Measurements from ENCODE around the gene DRC3. TPM values are rescaled to one million over a fixed set of nuclear protein-coding genes. Genes with fewer than 3 reads are reported as not detected.

DRC3 gene
- total RNA-seq, 1 donor from 2014 or later: 2.0 TPM

DNA sequence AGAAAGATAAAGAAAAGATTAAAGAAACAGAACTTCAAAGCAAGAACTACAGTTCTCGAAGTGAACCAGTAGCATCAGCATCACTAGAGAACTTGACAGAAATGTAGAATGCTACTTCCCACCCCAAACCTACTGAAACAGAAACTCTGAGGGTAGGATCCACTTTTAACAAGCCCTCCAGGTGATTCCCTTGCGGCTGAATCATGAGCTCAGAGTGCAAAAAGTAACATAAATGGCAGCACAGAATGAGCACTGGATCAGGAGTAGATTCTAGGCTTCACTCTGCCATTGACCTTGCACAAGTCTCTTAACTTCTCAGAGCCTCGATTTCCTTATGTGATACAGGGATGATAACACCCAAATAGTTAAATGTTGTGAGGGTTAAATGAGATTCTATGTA lies 6.3 kb upstream of the DRC3 start:
- no peak for DNase-seq (ENCODE audit: low read depth in 2 of 2)

DNA sequence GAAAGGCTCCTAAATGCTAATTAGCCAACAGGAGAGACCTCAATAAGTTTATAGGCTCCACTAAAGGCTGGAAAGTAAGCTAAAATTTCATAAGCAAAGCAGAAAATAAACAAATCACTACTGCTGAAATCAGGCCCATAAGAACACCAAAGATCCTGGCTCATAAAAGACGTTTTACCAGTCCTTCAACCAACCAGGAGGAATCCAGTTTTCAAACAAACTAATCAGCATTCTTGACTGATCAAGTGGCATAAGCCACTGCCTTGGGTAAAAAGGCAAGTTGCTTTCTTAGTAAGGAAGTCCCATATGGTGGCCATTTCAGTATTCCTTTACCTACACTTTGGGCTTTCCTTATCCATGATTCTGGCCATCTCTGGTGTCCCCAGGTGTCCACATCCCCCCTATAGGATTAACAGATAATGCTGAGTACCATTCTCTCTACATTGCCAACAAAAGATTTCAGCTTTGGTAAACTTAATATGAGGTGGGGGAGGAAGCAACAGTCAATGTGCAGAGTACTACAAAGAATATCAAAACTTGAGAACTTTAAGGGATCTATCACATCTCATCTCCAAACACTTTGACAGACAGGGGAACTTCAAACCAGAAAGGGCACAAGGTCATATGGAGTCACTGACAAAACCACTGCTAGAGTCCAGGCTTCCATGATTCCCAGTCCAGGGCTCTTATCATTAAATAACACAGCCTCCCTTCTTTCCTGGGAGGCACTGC lies 1.8 kb upstream of the DRC3 start:
- no peak for DNase-seq (ENCODE audit: low read depth in 2 of 2)

DNA sequence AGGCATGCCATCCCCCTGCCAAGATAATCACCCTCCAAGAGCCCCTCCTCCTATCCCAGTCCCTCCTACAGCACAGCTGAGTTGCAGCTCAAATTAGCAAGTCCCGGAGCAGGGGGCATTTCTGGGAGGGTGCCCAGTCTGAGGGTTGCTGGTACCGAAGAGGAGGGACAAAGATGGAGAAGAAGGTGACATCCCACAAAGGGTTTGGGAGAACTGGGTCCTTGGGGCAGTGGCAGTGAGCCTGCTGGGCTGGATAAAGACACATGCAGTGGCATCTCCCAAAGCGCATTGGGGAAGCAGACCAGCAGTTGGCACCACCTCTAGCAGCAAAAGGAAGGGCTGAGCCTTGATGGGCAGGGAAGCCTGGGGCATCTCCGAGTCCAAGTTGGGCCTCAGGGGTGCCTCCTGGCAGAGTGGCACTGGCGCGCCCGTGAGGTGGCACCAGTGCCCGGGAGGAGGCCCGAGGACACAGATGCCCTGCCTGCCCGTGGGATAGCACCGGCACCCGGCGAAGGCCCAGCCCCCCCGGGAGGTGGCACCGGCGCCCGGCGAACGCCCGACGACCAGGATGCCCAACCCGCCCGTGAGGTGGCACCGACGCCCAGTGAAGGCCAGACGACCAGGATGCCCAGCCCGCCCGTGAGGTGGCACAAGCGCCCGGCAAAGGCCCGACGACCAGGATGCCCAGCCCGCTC lies 1.1 kb upstream of the DRC3 start:
- peak in 1 of 2 donors; percentile 7 for DNase-seq (ENCODE audit: low read depth in 2 of 2)

DNA sequence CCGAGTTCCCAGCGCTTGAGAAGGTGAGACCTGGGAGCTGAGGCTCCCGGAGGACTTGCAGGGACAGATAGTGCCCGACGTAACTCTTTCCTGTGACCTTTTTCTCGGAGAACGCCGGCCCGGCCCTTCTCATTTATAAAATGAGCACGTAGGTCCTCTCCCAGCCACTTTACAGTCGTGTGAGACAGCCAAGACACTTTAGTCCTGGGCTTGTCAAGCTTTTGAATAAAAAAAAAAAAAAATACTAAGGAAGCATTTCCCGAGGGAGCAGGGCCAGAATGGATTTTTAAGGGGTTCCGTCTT lies 241 bp downstream of the DRC3 start:
- no peak for DNase-seq (ENCODE audit: low read depth in 2 of 2)

DNA sequence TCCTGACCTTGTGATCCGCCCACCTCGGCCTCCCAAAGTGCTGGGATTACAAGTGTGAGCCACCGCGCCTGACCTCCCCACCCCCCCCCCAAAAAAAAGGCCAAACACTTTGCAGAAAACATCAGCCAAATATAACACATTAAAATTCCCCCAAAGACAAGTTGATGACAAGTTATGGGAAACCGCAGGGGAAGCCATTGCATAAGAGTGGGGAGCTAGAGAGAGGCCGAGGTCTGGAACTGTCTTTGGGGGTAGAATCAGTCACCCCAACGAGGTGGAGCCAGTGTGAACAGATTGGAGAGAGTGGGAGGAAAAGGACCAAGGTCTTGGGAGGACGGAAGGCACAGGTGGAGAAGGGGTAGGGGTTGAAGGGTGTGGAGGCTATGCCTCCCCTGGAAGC lies 2.8 kb downstream of the DRC3 start:
- no peak for DNase-seq (ENCODE audit: low read depth in 2 of 2)

DNA sequence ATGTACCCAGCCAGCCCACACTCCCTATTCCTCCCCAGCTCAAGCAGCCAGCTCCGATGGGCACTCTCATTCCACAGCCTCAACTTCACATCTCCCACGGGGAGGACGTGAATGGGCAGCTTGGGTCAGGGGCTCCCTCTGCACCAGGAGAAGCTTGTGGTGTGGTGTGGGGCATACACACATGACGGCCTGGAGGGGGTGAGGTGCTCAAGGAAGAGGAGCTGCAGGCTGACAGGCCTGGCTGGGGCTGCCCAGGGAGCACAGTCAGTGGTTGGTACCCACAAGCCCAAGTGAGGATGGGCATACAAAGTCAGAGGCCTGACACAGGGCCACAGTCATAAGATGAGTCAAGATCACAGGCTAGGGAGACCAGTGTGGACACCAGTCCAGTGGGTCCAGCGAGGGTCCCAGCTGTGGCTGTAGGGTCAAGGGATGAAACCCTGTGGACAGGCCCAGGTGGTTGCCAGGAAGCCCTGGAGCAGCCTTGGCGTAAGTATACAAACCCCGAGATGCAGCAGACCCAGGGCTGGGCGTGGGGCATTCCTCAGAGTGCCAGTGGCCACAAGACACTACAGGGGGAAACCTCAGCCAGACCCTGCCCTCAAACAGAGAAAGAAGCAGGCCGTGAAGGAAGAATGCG lies 4.4 kb downstream of the DRC3 start:
- DNase-seq (ENCODE audit: low read depth in 2 of 2): no peak

DNA sequence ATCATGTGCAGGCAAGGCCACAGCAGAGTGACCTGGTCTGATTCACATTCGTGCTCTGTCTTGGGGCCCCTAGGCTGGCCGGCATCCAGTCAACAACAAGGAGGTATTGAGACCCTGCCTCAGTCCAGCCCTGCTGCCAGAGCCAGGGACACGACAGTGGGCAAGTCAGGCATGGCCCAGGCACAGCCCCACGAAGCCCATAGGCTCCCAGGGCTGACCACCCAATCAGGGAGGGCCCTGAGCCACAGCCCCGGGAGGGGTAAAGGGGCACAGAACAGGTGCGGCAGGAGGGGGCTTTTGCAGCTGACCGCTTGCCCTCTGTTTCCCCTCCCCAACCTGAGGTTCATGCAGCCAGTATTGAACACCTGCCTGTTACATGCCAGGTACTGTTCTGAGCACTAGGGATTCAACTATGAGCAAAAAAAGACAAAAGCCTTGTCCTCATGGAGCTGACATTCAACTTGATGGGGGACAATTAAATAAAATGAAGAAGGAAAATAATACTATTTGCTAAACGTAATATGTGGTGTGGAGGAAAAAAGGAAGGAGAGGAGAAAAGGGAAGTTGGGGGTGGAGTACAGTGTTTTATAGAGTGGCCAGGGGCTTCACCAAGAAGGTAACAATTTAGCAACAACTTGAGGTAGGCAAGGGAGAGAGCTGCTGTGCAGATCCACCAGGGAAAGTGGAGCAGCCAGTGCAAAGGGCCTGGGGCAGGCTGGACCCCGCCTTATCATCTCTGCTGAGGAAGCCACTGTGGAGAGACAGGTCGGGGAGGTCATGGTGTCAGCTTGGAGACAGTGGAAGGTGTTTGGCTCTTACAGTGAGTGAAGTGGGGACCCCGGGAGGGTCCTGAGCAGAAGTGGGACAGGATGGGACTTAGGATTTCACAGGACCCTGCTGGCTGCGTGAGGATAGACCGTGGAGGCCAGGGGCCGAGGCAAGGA lies 6.1 kb downstream of the DRC3 start:
- DNase-seq (ENCODE audit: low read depth in 2 of 2): no peak

DNA sequence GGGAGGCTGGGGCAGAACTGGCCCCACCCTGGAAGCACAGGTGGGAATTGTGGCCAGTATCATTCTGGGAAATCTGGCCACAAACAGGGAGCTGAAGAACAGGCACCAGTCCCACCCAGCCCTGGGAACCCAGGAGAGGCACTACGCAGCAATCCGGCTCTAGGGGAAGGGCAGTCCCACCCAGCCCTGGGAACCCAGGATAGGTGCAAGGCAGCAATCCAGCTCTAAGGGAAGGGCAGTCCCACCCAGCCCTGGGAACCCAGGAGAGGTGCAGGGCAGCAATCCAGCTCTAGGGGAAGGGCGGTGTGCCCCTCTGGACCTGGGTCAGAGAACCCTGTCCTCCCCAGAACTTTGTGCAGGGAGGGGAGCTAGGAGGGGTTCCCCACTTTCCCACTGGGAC lies 7.1 kb downstream of the DRC3 start:
- no peak for DNase-seq (ENCODE audit: low read depth in 2 of 2)

DNA sequence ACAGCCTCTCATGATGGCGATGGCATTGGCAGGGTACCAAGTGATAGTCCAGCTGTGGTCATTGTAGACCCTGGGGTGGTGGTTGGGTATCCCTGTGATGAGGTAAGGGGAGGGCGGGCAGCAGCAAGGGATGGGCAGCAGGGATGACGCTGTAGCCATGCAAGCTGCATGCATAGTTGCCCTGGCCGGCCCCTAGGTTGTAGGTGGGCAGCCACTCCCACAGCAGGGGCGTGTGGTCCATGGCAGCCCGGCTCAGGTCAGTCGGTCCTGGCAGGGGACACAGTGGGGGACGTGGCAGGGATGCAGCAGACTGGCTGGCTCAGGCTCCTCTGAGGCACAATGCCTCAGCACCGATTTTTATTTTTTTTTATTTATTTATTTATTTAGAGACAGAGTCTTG lies 8.7 kb downstream of the DRC3 start:
- DNase-seq (ENCODE audit: low read depth in 2 of 2): no peak

DNA sequence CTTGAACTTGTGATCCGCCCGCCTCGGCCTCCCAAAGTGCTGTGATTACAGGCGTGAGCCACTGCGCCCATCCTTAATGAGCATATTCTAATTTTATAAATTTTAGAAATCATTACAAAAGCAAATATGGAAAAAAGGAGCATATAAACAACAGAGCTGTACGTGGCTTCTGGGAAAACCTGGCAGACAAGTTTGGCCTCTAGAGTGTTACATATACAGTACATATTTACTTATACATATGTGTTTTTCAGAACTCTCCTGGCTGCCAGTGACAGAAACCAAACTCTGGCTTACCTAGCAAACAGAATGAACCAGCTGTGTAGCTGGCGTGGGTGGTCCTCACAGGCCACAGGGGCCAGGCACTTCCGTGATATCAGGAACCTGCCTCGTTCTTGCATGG lies 10.1 kb downstream of the DRC3 start:
- no peak for DNase-seq (ENCODE audit: low read depth in 2 of 2)

DNA sequence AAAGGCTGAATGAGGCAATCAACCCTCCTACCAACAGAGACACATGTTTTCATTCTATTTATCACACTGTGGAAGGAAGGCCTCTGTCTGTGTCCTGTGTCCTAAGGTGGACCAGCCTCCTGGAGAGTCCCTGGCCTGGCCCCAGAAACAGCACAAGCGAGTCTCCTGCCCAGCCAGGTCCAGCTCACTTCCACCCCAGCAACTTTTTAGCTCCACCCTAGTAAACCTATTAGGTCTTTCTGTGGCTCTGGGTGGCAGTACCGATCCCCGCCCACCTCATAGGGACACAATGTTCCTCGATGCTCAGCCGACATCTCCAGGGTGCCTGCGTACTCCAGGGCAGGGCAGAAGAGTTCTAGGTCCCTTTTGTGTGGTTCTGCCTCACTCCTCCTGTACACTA lies 10.7 kb downstream of the DRC3 start:
- DNase-seq (ENCODE audit: low read depth in 2 of 2): no peak

DNA sequence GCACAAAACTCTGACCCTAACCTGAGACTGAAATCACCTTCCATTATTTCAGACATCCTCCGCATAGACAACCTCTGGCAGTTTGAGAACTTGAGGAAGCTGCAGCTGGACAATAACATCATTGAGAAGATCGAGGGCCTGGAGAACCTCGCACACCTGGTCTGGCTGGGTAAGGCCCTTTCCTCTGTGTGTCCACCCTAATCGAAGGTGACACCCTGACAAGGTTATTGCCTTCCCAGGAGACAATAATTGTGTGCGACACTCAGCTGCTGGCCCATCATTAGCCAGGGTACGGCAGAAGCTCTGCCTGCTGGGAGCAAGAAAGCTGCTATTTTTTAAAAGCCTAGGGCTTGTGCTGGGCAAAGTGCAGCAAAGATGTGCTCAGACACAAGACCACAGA lies 11.1 kb downstream of the DRC3 start:
- no peak for DNase-seq (ENCODE audit: low read depth in 2 of 2)

DNA sequence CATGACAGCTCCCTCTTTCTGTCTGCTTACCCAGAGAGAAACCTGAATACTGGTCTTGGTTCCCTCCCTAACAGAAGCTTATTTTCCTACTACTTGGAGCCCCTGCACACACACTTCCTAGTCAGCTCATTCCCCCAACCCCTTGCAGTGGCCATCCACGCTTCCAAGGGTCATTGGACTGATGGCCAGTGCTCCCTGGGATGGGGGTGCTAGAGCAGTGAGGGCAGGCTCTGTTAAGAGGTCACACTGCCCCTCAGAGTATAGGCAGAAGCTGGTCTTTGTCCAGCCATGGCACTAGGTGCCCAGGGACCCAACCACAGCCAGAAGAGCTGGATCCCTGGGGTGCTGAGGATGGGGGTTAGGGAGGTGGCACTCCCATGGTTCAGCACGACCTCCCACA lies 12.5 kb downstream of the DRC3 start:
- no peak for DNase-seq (ENCODE audit: low read depth in 2 of 2)

DNA sequence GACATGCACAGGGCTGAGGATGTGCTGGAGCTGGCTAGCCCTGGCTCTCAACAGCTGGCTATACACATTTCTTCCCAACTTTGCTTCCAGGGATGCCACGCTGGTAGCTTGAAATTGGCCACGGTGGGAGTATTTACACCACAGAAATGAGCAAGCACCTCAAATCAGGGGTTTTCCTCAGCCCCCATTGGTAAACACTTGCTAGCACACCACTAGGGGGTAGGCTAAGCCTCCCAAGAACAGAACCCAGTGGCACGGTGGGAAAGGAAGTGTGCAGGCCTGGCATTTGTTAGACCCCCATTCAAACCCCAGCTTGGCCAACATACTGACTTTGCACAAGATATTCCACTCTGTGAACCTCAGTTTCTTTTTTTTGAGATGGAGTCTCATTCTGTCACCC lies 12.9 kb downstream of the DRC3 start:
- DNase-seq (ENCODE audit: low read depth in 2 of 2): peak; percentile 32 to 58

DNA sequence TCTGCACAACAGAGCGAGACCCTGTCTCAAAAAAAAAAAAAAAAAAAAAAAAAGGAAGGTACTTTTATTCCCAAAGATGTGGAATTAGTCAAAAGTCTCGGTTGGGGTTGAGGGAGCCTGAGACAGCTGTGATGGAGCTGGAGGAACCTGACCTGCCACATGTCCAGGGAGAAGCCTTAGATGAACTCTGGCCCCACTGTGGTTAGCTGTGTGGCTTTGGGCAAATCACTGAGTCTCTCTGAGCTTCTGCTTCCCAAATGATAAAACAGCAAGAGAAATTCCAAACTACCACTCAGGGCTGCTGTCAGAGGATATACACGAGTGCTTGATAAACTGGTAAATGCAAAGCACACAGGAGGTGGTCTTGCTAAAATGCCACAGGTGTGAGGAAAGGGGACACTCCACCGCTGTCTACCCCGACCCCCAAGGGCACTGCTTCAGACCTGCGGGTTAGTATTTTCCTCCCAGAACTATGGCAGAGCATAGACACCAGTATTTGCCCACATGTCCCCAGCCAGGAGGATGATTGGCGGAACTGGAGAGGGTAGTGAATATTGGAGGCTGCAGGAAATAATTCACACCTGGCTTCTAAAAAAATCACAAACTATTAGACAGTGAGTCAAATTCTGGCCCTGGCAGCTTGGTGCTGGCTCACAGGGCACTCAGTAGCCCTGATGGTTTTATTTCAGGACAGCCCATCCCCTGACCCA lies 14.7 kb downstream of the DRC3 start:
- DNase-seq (ENCODE audit: low read depth in 2 of 2): no peak

DNA sequence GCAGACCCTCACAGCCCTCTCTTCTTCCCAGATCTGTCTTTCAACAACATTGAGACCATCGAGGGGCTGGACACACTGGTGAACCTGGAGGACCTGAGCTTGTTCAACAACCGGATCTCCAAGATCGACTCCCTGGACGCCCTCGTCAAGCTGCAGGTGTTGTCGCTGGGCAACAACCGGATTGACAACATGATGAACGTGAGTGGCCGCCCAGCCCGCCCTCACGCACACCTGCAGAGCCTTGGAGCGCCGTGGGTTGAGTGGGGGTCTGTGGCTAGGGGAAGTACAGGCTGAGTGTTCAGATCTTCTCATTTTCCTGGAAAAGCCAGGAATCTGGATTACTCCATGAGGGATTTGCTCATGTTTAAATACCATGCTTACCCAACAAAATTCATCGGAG lies 15.2 kb downstream of the DRC3 start:
- DNase-seq (ENCODE audit: low read depth in 2 of 2): no peak

DNA sequence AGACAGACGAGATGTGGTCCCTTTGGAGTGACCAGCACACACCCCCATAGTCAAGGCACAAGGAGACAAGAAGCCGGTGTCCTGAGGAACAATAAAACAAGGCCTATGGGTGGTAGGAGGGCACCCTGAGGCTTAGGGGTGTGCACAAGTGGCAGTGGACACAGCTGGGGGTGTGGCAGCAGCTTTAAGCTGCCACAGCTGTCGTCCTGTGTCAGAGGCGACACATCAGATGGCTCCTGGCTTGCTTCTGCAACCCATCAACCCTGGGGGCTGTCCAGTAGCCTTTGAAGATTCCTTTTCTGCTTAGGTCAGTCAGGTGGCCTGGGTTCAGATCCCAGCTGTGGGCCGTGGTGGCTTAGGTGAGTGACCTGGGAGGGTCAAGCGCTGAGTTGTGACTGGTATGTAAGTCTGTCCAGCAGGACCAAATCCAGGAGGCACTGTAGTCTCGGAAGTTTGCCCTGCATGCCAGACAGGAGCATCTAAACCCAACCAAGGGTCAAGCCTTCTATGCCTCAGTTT lies 15.8 kb downstream of the DRC3 start:
- no peak for DNase-seq (ENCODE audit: low read depth in 2 of 2)

DNA sequence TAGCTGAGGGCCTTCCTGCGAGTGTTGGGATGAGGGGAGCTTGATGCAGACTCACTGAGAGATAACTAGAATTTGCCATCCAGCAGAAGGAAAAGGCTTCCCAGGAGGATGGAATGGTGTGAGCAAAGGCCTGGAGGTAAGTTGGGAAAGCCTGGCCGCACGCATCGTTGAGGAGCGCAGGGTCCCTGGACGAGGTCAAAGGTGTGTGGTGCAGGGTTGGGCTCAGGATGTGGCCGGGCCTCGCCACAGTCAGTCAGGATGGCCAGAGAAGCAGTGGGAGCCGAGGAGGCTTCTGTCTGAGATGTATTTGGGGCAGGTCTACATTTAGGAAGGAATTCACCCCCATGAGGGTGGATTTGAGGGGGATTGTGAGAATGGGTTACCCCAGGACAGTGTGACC lies 16.4 kb downstream of the DRC3 start:
- no peak for DNase-seq (ENCODE audit: low read depth in 2 of 2)

DNA sequence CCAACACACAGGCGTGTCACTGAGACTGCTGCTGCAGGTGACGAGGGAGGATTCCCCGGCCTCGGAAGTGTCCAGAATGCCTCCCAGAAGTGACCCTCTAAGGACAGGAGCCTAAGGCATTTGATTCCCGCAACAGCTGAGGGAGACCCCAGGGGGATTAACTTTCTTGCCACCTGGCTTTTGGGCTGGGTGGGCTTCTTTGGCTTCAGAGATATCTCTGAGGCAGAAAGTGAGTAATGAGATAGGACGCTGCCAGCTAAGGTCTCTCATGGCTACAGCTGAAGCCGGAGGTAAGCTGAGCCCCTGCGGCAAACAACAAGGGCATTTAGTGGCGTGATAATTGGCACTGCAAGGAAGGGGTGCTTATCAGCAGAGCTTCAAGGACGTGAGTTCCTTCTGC lies 17.0 kb downstream of the DRC3 start:
- no peak for DNase-seq (ENCODE audit: low read depth in 2 of 2)

DNA sequence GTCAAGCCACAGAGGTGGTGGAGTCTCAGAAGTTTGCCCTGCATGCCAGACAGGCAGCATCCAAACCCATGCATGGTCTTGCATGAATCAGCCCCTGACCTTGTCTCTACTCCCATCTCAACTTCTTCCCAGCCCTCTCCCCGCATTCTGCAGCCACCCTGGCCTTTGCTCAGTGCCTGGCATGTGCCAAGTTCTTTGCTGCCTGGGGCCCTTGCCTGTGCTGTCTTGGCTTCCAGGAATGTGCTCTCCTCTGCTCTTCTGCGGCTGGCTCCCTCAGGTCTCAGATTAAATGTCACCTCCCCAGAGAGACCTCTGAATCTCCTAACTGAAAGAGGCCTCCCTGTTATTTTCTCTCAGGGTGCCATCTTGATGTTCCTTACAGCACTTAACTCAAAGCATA lies 17.6 kb downstream of the DRC3 start:
- DNase-seq (ENCODE audit: low read depth in 2 of 2): no peak

DNA sequence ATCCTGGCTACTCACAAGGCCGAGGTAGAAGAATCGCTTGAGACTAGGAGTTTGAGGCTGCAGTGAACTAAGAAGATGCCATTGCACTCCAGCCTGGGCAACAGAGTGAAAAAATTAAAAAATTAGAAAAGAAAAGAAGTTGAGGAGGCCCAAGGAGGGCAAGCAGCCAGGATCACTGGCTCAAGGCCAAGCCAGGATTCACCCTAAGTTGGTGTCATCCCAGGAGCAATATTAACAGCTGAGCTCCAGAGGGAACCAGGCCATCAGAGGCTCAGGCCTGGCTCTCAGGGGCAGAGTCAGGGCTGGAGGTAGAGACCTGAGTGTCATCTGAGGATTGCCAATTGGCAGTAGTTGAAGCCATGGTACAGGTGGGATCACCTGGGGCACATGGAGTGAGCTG lies 20.7 kb downstream of the DRC3 start:
- no peak for DNase-seq (ENCODE audit: low read depth in 2 of 2)

Measured in lung microvascular endothelial cell (primary cell).